PC-9 (cell line): ENCODE measurements around the gene HECTD1. TPM values are rescaled to one million over a fixed set of nuclear protein-coding genes. Genes with fewer than 3 reads are reported as not detected.

Experiments
- BruUV-seq: library from RNA; stranded (reverse); fragments of 400-500 nt; replicated peaks from 2 replicates; lab custom pipeline; 2021; lab: Mats Ljungman, UMichigan
- CTCF ChIA-PET: fragments of 300-600 bp; sonication (Branson Sonifier 250); formaldehyde crosslinking; loops from one replicate; lab custom pipeline; 2022; ENCODE audit warnings: antibody characterized with exemption; lab: Charles Lee
- POLR2A ChIA-PET: fragments of 300-600 bp; sonication (Branson Sonifier 250); formaldehyde crosslinking; loops from one replicate; lab custom pipeline; 2022; ENCODE audit warnings: antibody characterized with exemption; ENCODE audit not compliant: unreplicated experiment; lab: Charles Lee
- DNase-seq, 2 experiments: peaks; one replicate each; pipeline versions ENCODE4 v3.0.0 to v3.0.0-alpha.2; 2015 to 2022; ENCODE audit warnings: mixed read lengths in 1 of 2
- H2AFZ ChIP-seq: fragments of 200-600 bp; sonication (generic); 2 replicates; pipeline ENCODE4 v1.8.1; 2017; ENCODE audit warnings: antibody characterized with exemption
- H3F3A ChIP-seq: fragments of 200-600 bp; sonication (generic); 2 replicates; pipeline ENCODE4 v1.8.1; 2017; ENCODE audit warnings: antibody characterized with exemption, mild to moderate bottlenecking, low read depth; ENCODE audit not compliant: insufficient read depth
- H3K27ac ChIP-seq: fragments of 200-600 bp; sonication (generic); 2 replicates; pipeline ENCODE4 v1.6.1; 2016; ENCODE audit warnings: mixed run types
- H3K27me3 ChIP-seq: fragments of 200-600 bp; sonication (generic); 2 replicates; pipeline ENCODE4 v1.6.1; 2016; ENCODE audit warnings: low read depth, mixed run types; ENCODE audit not compliant: insufficient read depth
- H3K36me3 ChIP-seq: fragments of 200-600 bp; sonication (generic); 2 replicates; pipeline ENCODE4 v1.6.1; 2016; ENCODE audit warnings: low read depth, mixed run types
- H3K4me1 ChIP-seq: fragments of 200-600 bp; sonication (generic); replicated peaks from 2 replicates; pipeline ENCODE4 v1.6.1; 2016; ENCODE audit warnings: mixed run types; ENCODE audit not compliant: insufficient read depth
- H3K4me2 ChIP-seq: fragments of 200-600 bp; sonication (generic); 2 replicates; pipeline ENCODE4 v1.6.1; 2017; ENCODE audit warnings: mixed run types
- H3K4me3 ChIP-seq: fragments of 200-600 bp; sonication (generic); 2 replicates; pipeline ENCODE4 v1.6.1; 2016; ENCODE audit warnings: mixed run types
- H3K79me2 ChIP-seq: fragments of 200-600 bp; sonication (generic); 2 replicates; pipeline ENCODE4 v1.6.1; 2017; ENCODE audit warnings: low read depth, mixed run types
- H3K9me2 ChIP-seq: fragments of 200-600 bp; sonication (generic); 2 replicates; pipeline ENCODE4 v1.8.1; 2017; ENCODE audit warnings: mild to moderate bottlenecking; ENCODE audit not compliant: insufficient read depth
- H3K9me3 ChIP-seq: fragments of 200-600 bp; sonication (generic); 2 replicates; pipeline ENCODE4 v1.8.1; 2016; ENCODE audit warnings: low read depth; ENCODE audit not compliant: insufficient read depth
- H4K20me1 ChIP-seq: fragments of 200-600 bp; sonication (generic); 2 replicates; pipeline ENCODE4 v1.8.1; 2017; ENCODE audit not compliant: insufficient read depth
- CTCF ChIP-seq: fragments of 200-600 bp; sonication (generic); conservative IDR thresholded peaks from 2 replicates; pipeline ENCODE4 v1.6.1; 2017; ENCODE audit warnings: mixed run types, antibody characterized with exemption, mild to moderate bottlenecking, moderate library complexity
- EZH2 ChIP-seq: fragments of 200-600 bp; sonication (generic); IDR thresholded peaks from 2 replicates; pipeline ENCODE4 v1.8.0; 2017; ENCODE audit warnings: antibody characterized with exemption, low read depth
- intact Hi-C: fragments of 100-400 bp; cut with micrococcal nuclease; formaldehyde crosslinking; loops from one replicate; pipeline ENCODE4 v1.10.0; 2022; ENCODE audit not compliant: unreplicated experiment
- total RNA-seq: library from RNA; stranded (reverse); gene quantifications from 2 replicates; pipeline ENCODE4 v1.2.3, GENCODE V29; 2021

The HECTD1 gene
- total RNA-seq, 1 experiment from 2014 or later, result 93.9 TPM

GRCh38 chr14:31208546-31209424, 1.2 kb upstream of the HECTD1 start:
- Histone ChIP-seq H3K4me3 (peak overlapping the region; percentile 82), H3F3A (peaks cover 13% of the 10 kb centered on the region; the same call in 1 of the 2 replicates), H3K79me2 (peaks cover 36% of the 10 kb centered on the region), H3K36me3 (no peaks in the 10 kb centered on the region), H2AFZ (peak overlapping the region; percentile 84), H3K9me3 (no peaks in the 10 kb centered on the region), H3K27me3 (no peaks in the 10 kb centered on the region), H3K4me1 (peaks cover 28% of the 10 kb centered on the region), H3K9me2 (no peaks in the 10 kb centered on the region), H4K20me1 (peaks cover 6% of the 10 kb centered on the region; the same call in 1 of the 2 replicates), H3K27ac (peak overlapping the region; percentile 87), H3K4me2 (peak overlapping the region; percentile 96)
- no peak for TF ChIP-seq EZH2
- TF ChIP-seq CTCF, result no peak
- BruUV-seq, result no TSS peak
- intact Hi-C loops, result loop anchor here (2.0 kb wide), 1 partner anchor 54 kb away; no protein-coding TSS in a partner anchor
- CTCF ChIA-PET, result interaction anchor here (0.9 kb wide), 1 partner anchor 61 kb away, joined by 3 read pairs; no protein-coding TSS in a partner anchor
- POLR2A ChIA-PET, result interaction anchor here (0.7 to 1.3 kb wide), 3 partner anchors 21 to 249 kb away, joined by 3 to 7 read pairs (median 5); partner anchors contain the start of gene HEATR5A
- DNase-seq, result no peak

GRCh38 chr14:31207287-31207754, 272 bp downstream of the HECTD1 start:
- H3K9me2 ChIP-seq, result no peaks in the 10 kb centered on the region
- TF ChIP-seq CTCF, result no peak
- TF ChIP-seq EZH2, result no peak
- peaks cover 49% of the 10 kb centered on the region for H3K79me2 ChIP-seq
- intact Hi-C loops, result loop anchor here (2.0 kb wide), 1 partner anchor 149 kb away; no protein-coding TSS in a partner anchor
- CTCF ChIA-PET, result no interaction called here
- BruUV-seq, result no TSS peak
- H3F3A ChIP-seq, result peaks cover 13% of the 10 kb centered on the region; the same call in 1 of the 2 replicates
- H3K36me3 ChIP-seq, result 0 out of 2 replicates have a peak, but pooled peaks cover 5% of the 10 kb centered on the region
- peak in 1 of 2 experiments; percentile 57 for DNase-seq
- H4K20me1 ChIP-seq, result peaks cover 6% of the 10 kb centered on the region; the same call in 1 of the 2 replicates
- H3K27ac ChIP-seq, result peak overlapping the region; percentile 87
- H3K9me3 ChIP-seq, result no peaks in the 10 kb centered on the region
- peak overlapping the region; percentile 96 for H3K4me2 ChIP-seq
- peak overlapping the region; percentile 84 for H2AFZ ChIP-seq
- H3K4me1 ChIP-seq, result peaks cover 28% of the 10 kb centered on the region
- peak overlapping the region; percentile 82 for H3K4me3 ChIP-seq
- POLR2A ChIA-PET, result interaction anchor here (0.6 to 1.3 kb wide), 3 partner anchors 22 to 39 kb away, joined by 3 to 7 read pairs (median 4); no protein-coding TSS in a partner anchor
- no peaks in the 10 kb centered on the region for H3K27me3 ChIP-seq
